GM12875 (cell line): ENCODE data around the gene CFAP410.

ENCODE experiments used
- H3K4me3 ChIP-seq: one replicate; pipeline ENCODE4 v1.5.1; 2011; ENCODE audit warnings: low read depth, low read length, control low read depth
- TF ChIP-seq, protein P1 (sequence below): IDR thresholded peaks from 2 replicates; pipeline ENCODE4 v1.5.1; 2011; ENCODE audit warnings: low read depth, mild to moderate bottlenecking, control low read depth, inconsistent platforms, low read length, moderate library complexity, borderline replicate concordance; ENCODE audit not compliant: insufficient read depth

The CFAP410 gene

DNA sequence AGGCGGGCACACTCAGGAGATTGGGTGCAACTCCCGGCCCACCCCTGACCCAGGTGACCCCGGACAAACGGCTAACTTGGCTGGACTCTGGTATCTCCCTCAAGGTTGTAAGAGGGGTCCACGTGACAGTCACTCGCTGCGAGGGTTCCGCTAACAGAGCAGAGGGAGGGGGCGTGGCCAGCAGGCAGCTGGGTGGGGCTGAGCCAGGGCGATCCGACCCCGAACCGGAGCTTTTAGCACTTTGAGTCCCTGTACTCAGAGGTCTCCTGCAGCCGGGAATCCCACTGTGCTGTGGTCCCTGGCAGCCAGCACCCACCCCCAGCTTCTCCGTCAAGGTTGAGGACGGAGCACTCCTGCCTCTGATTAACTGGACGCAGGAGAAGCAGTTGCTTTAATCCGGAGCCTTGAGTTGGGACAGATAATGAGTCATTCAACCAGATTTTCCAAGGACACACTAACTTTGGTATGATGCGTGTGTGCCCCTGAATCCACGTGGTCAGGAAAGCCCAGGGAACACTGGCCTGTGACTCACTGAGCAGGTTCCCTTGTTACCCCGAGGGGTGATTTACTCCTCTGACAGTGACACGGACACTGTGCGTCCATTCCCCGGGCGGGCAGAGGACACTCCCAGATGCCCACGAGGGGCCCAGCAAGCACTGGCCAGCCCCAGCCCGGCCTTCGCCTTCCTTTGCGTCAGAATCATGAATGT is 31.0 kb upstream of the CFAP410 start:
- H3K4me3 ChIP-seq = no peak overlapping the region
- TF ChIP-seq, protein P1, sequence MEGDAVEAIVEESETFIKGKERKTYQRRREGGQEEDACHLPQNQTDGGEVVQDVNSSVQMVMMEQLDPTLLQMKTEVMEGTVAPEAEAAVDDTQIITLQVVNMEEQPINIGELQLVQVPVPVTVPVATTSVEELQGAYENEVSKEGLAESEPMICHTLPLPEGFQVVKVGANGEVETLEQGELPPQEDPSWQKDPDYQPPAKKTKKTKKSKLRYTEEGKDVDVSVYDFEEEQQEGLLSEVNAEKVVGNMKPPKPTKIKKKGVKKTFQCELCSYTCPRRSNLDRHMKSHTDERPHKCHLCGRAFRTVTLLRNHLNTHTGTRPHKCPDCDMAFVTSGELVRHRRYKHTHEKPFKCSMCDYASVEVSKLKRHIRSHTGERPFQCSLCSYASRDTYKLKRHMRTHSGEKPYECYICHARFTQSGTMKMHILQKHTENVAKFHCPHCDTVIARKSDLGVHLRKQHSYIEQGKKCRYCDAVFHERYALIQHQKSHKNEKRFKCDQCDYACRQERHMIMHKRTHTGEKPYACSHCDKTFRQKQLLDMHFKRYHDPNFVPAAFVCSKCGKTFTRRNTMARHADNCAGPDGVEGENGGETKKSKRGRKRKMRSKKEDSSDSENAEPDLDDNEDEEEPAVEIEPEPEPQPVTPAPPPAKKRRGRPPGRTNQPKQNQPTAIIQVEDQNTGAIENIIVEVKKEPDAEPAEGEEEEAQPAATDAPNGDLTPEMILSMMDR = no peak

DNA sequence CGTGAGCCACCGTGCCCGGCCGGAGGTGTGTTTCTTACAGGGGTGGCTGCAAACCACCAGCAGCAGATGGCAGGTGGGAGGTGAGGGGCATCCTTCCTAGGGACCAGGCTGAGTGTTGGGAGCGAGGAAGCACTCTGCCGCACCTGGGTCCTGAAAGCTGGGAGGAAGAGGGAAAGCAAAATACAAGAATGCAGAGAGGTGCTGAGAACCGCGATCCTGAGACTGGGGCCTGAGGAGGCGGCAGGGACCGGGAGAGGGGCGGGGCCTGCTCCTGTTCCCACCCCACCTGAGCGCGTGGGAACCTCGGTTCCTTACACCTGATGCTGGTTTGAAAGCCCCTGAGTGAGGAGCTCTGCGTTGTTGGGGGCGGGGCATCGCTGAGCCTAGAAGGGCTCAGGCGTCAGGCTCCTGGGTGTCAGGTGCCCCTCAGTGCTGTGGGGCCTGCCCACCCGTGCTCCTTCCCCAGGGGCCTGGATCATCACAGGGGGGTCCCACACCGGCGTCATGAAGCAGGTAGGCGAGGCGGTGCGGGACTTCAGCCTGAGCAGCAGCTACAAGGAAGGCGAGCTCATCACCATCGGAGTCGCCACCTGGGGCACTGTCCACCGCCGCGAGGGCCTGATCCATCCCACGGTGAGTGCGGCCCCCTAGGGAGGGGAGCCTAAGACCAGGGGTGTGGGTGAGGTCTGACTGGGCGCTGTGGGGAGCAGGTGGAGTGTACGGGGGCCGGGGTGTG is 29.7 kb upstream of the CFAP410 start:
- TF ChIP-seq, protein P1 = no peak
- no peak overlapping the region for H3K4me3 ChIP-seq

DNA sequence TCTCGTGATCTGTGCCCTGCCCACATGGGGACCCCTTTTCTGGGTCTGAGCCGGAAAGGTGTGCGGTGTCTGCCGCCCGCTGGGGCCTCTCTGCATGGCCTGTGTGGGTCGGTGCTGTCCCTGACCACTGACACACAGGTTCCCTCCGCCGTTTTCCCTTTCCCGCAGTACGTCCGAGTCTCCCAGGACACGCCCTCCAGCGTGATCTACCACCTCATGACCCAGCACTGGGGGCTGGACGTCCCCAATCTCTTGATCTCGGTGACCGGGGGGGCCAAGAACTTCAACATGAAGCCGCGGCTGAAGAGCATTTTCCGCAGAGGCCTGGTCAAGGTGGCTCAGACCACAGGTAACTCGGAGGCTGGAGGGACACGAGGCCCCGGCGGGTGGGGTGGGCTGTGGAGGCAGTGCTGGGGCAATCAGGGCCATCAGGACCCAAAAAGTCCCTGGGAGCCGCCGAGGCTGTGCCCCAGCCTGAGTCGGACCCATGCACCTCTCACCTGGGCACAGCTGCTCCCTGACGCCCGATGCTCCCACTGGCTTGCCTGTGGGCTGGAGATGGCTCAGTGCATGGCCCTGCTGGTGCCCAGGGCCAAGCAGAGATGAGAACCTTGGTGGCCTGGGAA is 27.5 kb upstream of the CFAP410 start:
- TF ChIP-seq, protein P1 = no peak
- H3K4me3 ChIP-seq = no peak overlapping the region

DNA sequence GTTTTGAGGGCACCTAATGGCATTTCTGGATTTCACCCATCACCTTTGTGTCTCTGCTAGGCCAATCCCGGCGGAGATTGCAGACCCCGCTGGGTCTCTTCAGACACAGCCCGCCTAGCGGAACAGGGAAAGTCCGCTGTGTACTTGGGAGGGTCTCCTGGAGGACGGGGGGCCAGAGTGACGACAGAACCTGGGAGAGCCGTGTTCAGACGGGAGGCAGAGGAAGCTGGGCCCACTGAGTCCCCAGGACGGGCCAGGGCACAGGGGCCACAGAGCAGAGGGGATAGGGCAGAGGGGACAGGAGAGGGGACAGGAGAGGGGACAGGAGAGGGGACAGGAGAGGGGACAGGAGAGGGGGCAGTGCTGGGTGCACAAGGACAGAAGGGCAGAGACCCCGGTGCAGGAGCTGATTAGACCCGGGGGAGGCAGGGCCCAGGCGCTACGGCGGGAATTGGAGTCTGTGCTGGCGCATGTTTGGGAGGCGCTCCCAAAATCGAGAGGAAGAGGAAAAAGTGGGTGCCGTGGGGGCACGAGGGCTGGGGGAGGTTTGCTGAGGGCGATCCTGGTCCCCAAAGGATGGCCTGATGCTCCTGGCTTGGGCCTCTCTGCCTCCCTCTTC is 26.9 kb upstream of the CFAP410 start:
- TF ChIP-seq, protein P1 = no peak

DNA sequence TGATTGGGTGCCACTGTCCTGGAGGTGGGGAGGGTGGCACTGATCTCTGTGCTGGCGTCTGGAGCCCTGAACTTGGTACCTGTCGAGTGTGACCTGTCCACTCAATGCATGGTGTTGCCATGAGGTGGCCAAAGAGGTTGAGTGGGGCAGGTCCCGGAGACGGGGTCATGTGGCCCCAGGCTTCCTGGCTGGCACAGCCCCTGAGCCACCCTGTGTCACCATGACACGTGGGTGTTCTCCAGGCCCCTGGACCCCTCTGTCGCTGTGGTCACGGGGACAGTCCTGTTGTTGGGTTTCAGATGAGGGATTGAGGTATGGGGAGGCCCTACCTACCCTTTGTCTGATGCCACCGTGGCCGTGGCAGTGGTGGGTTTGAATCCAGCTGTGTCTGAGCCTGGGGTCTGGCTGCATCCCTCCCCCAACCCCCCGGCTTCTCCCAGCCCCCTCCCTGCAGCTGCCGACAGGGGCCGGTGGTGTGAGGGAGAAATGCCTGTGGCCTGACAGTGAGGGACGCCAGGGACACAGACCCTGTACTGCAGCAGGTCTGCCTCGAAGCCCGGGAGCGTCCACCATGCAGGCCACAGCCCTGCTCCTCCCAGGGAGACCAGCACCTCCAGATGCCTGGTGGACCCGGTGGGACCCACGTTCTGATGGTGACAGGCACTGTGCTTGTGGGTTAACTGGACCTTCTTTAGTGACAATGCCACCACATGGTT is 26.2 kb upstream of the CFAP410 start:
- TF ChIP-seq, protein P1 = no peak
- H3K4me3 ChIP-seq = no peak overlapping the region

More for the DNA sequence above, 26.9 kb upstream of the CFAP410 start:
- H3K4me3 ChIP-seq = no peak overlapping the region

DNA sequence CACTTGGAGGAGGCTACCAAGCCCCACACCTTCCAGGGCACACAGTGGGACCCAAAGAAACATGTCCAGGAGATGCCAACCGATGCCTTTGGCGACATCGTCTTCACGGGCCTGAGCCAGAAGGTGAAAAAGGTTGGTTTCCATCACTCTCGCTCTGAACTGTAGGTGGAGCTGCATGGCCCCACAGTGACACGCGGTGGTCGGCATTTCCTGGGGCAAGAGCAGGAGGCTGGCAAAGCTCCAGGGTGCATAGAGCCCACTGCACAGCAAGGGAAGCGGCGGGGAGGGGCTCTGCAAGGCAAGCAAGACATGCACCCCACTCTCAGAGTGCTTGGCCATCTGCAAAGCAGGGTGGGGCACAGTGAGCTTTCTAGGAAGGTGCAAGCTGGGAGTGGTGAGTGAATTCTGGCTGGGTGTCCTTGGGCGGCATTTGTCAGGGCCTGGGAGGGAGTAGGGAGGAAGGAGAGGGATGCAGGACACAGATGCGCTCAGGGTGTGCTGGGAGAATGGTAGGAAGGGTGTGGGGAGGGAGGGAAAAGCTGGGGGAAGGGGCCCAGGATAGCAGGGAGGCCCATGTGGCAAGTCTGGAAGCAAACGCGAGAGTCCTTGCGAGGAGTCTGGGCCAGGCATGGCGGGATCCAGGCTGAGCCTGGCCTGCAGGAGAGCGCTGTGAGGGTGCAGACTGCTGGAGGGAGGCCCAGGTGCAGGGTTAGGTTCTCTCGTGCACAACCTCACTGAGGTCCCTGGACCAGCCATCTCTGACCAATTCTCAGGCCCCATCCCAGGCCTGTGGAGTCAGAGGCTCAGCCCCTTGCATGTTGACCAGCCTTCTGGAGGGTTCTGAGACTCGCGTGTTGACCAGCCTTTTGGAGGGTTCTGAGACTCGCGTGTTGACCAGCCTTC is 25.2 kb upstream of the CFAP410 start:
- TF ChIP-seq, protein P1 = no peak
- H3K4me3 ChIP-seq = no peak overlapping the region
